ENCODE results near the gene ID3.
"Not testable (repeated sequence)": the region's sequence is repeated elsewhere in the genome, so short reads cannot be mapped to it uniquely, and the experiment has no call there.

Gene ID3

GRCh38 chr1:23585321-23586022, 26.2 kb upstream of the ID3 start:
- POLR2A ChIA-PET = interaction anchor here (0.5 kb wide), 1 partner anchor 21 kb away, joined by 3 read pairs; no protein-coding TSS in a partner anchor
- WGBS (ENCODE audit: insufficient coverage) = 95% methylated on average over 8 of the region's 10 CpGs
- no peak overlapping the region for H3K27ac ChIP-seq (ENCODE audit: insufficient read depth in 1 of 2, low read depth in 1 of 2, low read length in 2 of 2, poor library complexity in 1 of 2, severe bottlenecking in 2 of 2)
- H3K36me3 ChIP-seq (ENCODE audit: control insufficient read depth in 4 of 4, insufficient read depth in 4 of 4, low read length in 3 of 4) = no peaks in the 10 kb centered on the region
- CTCF ChIA-PET = no interaction called here
- no peak for DNase-seq
- H3K9me3 ChIP-seq (ENCODE audit: control extremely low read depth in 1 of 5, control insufficient read depth in 4 of 5, insufficient read depth in 2 of 5, low read depth in 1 of 5, low read length in 4 of 5) = no peaks in the 10 kb centered on the region
- H3K4me1 ChIP-seq (ENCODE audit: control extremely low read depth in 1 of 4, control insufficient read depth in 4 of 4, insufficient read depth in 4 of 4, low read length in 3 of 4) = no peaks in the 10 kb centered on the region
- peaks cover 0 to 2% (median 0%) of the 10 kb centered on the region in 5 experiments for H3K27me3 ChIP-seq (replicated peaks in 2 of 5; ENCODE audit: control insufficient read depth in 4 of 5, insufficient read depth in 5 of 5, low read length in 4 of 5)
- H3K4me3 ChIP-seq (ENCODE audit: control insufficient read depth in 1 of 7, extremely low read depth in 1 of 7, insufficient read depth in 4 of 7, low read depth in 2 of 7, low read length in 6 of 7) = no peak overlapping the region

GRCh38 chr1:23583727-23584126, 24.4 kb upstream of the ID3 start:
- H3K4me3 ChIP-seq (ENCODE audit: control insufficient read depth in 1 of 7, extremely low read depth in 1 of 7, insufficient read depth in 4 of 7, low read depth in 2 of 7, low read length in 6 of 7); H3K36me3 ChIP-seq (ENCODE audit: control insufficient read depth in 4 of 4, insufficient read depth in 4 of 4, low read length in 3 of 4); H3K4me1 ChIP-seq (ENCODE audit: control extremely low read depth in 1 of 4, control insufficient read depth in 4 of 4, insufficient read depth in 4 of 4, low read length in 3 of 4); H3K27ac ChIP-seq (ENCODE audit: insufficient read depth in 1 of 2, low read depth in 1 of 2, low read length in 2 of 2, poor library complexity in 1 of 2, severe bottlenecking in 2 of 2); H3K27me3 ChIP-seq (replicated peaks in 2 of 5; ENCODE audit: control insufficient read depth in 4 of 5, insufficient read depth in 5 of 5, low read length in 4 of 5); CTCF ChIA-PET; H3K9me3 ChIP-seq (ENCODE audit: control extremely low read depth in 1 of 5, control insufficient read depth in 4 of 5, insufficient read depth in 2 of 5, low read depth in 1 of 5, low read length in 4 of 5); POLR2A ChIA-PET; DNase-seq: not testable (repeated sequence)

GRCh38 chr1:23582820-23583219, 23.5 kb upstream of the ID3 start:
- 96% methylated on average over 3 of the region's 4 CpGs for WGBS (ENCODE audit: insufficient coverage)
- no peak for DNase-seq
- no peaks in the 10 kb centered on the region for H3K36me3 ChIP-seq (ENCODE audit: control insufficient read depth in 4 of 4, insufficient read depth in 4 of 4, low read length in 3 of 4)
- ChIA-PET CTCF (interaction anchor here (0.9 kb wide), 1 partner anchor 10 kb away, joined by 3 read pairs; no protein-coding TSS in a partner anchor), POLR2A (no interaction called here)
- no peak overlapping the region for H3K4me3 ChIP-seq (ENCODE audit: control insufficient read depth in 1 of 7, extremely low read depth in 1 of 7, insufficient read depth in 4 of 7, low read depth in 2 of 7, low read length in 6 of 7)
- H3K4me1 ChIP-seq (ENCODE audit: control extremely low read depth in 1 of 4, control insufficient read depth in 4 of 4, insufficient read depth in 4 of 4, low read length in 3 of 4) = peaks cover 0 to 4% (median 1%) of the 10 kb centered on the region in 4 experiments
- H3K27me3 ChIP-seq (replicated peaks in 2 of 5; ENCODE audit: control insufficient read depth in 4 of 5, insufficient read depth in 5 of 5, low read length in 4 of 5) = peaks cover 0 to 2% (median 0%) of the 10 kb centered on the region in 5 experiments
- H3K27ac ChIP-seq (ENCODE audit: insufficient read depth in 1 of 2, low read depth in 1 of 2, low read length in 2 of 2, poor library complexity in 1 of 2, severe bottlenecking in 2 of 2) = no peak overlapping the region
- H3K9me3 ChIP-seq (ENCODE audit: control extremely low read depth in 1 of 5, control insufficient read depth in 4 of 5, insufficient read depth in 2 of 5, low read depth in 1 of 5, low read length in 4 of 5) = no peaks in the 10 kb centered on the region

GRCh38 chr1:23581219-23581618, 21.9 kb upstream of the ID3 start:
- POLR2A ChIA-PET = interaction anchor here (0.6 to 1.0 kb wide), 2 partner anchors 12 to 24 kb away, joined by 3 to 5 read pairs; no protein-coding TSS in a partner anchor
- H3K27me3 ChIP-seq (replicated peaks in 2 of 5; ENCODE audit: control insufficient read depth in 4 of 5, insufficient read depth in 5 of 5, low read length in 4 of 5) = no peaks in the 10 kb centered on the region
- no peak overlapping the region for H3K4me3 ChIP-seq (ENCODE audit: control insufficient read depth in 1 of 7, extremely low read depth in 1 of 7, insufficient read depth in 4 of 7, low read depth in 2 of 7, low read length in 6 of 7)
- 82% methylated on average over 4 of the region's 8 CpGs for WGBS (ENCODE audit: insufficient coverage)
- H3K4me1 ChIP-seq (ENCODE audit: control extremely low read depth in 1 of 4, control insufficient read depth in 4 of 4, insufficient read depth in 4 of 4, low read length in 3 of 4) = peaks cover 0 to 4% (median 1%) of the 10 kb centered on the region in 4 experiments
- no peaks in the 10 kb centered on the region for H3K9me3 ChIP-seq (ENCODE audit: control extremely low read depth in 1 of 5, control insufficient read depth in 4 of 5, insufficient read depth in 2 of 5, low read depth in 1 of 5, low read length in 4 of 5)
- H3K36me3 ChIP-seq (ENCODE audit: control insufficient read depth in 4 of 4, insufficient read depth in 4 of 4, low read length in 3 of 4) = no peaks in the 10 kb centered on the region
- CTCF ChIA-PET = interaction anchor here (1.0 to 2.1 kb wide), 3 partner anchors 9 to 85 kb away, joined by 3 to 6 read pairs (median 5); no protein-coding TSS in a partner anchor
- no peak for DNase-seq
- no peak overlapping the region for H3K27ac ChIP-seq (ENCODE audit: insufficient read depth in 1 of 2, low read depth in 1 of 2, low read length in 2 of 2, poor library complexity in 1 of 2, severe bottlenecking in 2 of 2)

GRCh38 chr1:23578997-23579363, 19.7 kb upstream of the ID3 start:
- WGBS (ENCODE audit: insufficient coverage) = 94% methylated on average over 3 of the region's 6 CpGs
- no peaks in the 10 kb centered on the region for H3K36me3 ChIP-seq (ENCODE audit: control insufficient read depth in 4 of 4, insufficient read depth in 4 of 4, low read length in 3 of 4)
- H3K27ac ChIP-seq (ENCODE audit: insufficient read depth in 1 of 2, low read depth in 1 of 2, low read length in 2 of 2, poor library complexity in 1 of 2, severe bottlenecking in 2 of 2) = no peak overlapping the region
- H3K9me3 ChIP-seq (ENCODE audit: control extremely low read depth in 1 of 5, control insufficient read depth in 4 of 5, insufficient read depth in 2 of 5, low read depth in 1 of 5, low read length in 4 of 5) = no peaks in the 10 kb centered on the region
- H3K4me1 ChIP-seq (ENCODE audit: control extremely low read depth in 1 of 4, control insufficient read depth in 4 of 4, insufficient read depth in 4 of 4, low read length in 3 of 4) = peaks cover 0 to 4% (median 1%) of the 10 kb centered on the region in 4 experiments
- CTCF ChIA-PET = no interaction called here
- no peak overlapping the region for H3K4me3 ChIP-seq (ENCODE audit: control insufficient read depth in 1 of 7, extremely low read depth in 1 of 7, insufficient read depth in 4 of 7, low read depth in 2 of 7, low read length in 6 of 7)
- no peak for DNase-seq
- POLR2A ChIA-PET = no interaction called here
- peaks cover 0 to 4% (median 0%) of the 10 kb centered on the region in 5 experiments for H3K27me3 ChIP-seq (replicated peaks in 2 of 5; ENCODE audit: control insufficient read depth in 4 of 5, insufficient read depth in 5 of 5, low read length in 4 of 5)

- H3K4me3 ChIP-seq (ENCODE audit: control insufficient read depth in 1 of 7, extremely low read depth in 1 of 7, insufficient read depth in 4 of 7, low read depth in 2 of 7, low read length in 6 of 7) = no peak overlapping the region
These were observed 19.2 kb upstream of the ID3 start for GRCh38 chr1:23578311-23578996.

More at GRCh38 chr1:23578311-23578996, 19.2 kb upstream of the ID3 start:
- POLR2A ChIA-PET = no interaction called here
- CTCF ChIA-PET = interaction anchor here (1.1 kb wide), 1 partner anchor 10 kb away, joined by 3 read pairs; no protein-coding TSS in a partner anchor
- Histone ChIP-seq H3K27me3 (replicated peaks in 2 of 5; ENCODE audit: control insufficient read depth in 4 of 5, insufficient read depth in 5 of 5, low read length in 4 of 5) (peaks cover 0 to 4% (median 0%) of the 10 kb centered on the region in 5 experiments), H3K4me1 (ENCODE audit: control extremely low read depth in 1 of 4, control insufficient read depth in 4 of 4, insufficient read depth in 4 of 4, low read length in 3 of 4) (peaks cover 0 to 4% (median 1%) of the 10 kb centered on the region in 4 experiments), H3K27ac (ENCODE audit: insufficient read depth in 1 of 2, low read depth in 1 of 2, low read length in 2 of 2, poor library complexity in 1 of 2, severe bottlenecking in 2 of 2) (no peak overlapping the region), H3K36me3 (ENCODE audit: control insufficient read depth in 4 of 4, insufficient read depth in 4 of 4, low read length in 3 of 4) (no peaks in the 10 kb centered on the region), H3K9me3 (ENCODE audit: control extremely low read depth in 1 of 5, control insufficient read depth in 4 of 5, insufficient read depth in 2 of 5, low read depth in 1 of 5, low read length in 4 of 5) (no peaks in the 10 kb centered on the region)
- DNase-seq = no peak
- 52% methylated on average over 2 of the region's 4 CpGs for WGBS (ENCODE audit: insufficient coverage)

All from common myeloid progenitor, CD34-positive (primary cell).